Activated T-helper 1 cell treated with Interleukin-2 at 50 U/mL for 16 hours (primary cell): Measurements from ENCODE around the gene EVL.
"Not testable (repeated sequence)": the region's sequence is repeated elsewhere in the genome, so short reads cannot be mapped to it uniquely, and the experiment has no call there.

Experiments used
- DNase-seq: peaks from one replicate; pipeline ENCODE4 v3.0.0-alpha.2; 2020; ENCODE audit warnings: low read depth

Gene EVL

DNA sequence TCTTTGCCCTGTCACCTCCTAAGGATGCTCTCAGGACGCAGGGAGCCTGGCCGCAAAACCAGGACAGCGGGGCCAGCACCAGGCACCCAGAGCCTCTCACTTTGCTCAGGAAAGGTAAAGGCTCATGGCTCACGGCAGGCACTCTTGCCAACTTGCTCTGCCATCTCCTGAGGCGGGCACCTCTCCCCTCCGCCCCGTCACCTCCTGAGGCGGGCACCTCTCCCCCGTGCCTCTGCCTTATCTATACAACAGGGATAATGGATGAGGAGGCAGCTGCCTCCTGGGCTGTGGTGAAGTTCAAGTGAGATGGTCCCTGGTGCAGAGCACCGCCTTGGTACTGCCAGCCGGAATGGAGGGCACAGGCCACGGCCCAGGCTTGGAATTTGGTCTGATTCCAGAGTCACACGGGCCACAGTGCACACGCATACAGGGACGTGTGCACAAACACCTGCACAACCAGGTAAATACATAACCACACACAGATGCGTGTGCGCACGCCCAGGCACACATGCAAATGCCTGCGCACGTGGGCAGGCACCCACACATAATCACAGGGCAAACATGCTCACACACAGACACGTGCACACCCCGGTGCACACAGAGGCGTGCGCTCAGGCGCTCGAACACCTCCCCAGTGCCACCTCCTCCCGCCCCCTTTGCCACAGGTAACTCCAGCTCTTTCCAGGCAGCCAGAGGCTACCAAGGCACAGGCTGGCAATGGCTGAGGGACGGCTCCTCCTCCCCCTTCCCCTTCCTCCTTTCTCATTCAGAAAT is 82.7 kb downstream of the EVL start:
- DNase-seq: no peak

DNA sequence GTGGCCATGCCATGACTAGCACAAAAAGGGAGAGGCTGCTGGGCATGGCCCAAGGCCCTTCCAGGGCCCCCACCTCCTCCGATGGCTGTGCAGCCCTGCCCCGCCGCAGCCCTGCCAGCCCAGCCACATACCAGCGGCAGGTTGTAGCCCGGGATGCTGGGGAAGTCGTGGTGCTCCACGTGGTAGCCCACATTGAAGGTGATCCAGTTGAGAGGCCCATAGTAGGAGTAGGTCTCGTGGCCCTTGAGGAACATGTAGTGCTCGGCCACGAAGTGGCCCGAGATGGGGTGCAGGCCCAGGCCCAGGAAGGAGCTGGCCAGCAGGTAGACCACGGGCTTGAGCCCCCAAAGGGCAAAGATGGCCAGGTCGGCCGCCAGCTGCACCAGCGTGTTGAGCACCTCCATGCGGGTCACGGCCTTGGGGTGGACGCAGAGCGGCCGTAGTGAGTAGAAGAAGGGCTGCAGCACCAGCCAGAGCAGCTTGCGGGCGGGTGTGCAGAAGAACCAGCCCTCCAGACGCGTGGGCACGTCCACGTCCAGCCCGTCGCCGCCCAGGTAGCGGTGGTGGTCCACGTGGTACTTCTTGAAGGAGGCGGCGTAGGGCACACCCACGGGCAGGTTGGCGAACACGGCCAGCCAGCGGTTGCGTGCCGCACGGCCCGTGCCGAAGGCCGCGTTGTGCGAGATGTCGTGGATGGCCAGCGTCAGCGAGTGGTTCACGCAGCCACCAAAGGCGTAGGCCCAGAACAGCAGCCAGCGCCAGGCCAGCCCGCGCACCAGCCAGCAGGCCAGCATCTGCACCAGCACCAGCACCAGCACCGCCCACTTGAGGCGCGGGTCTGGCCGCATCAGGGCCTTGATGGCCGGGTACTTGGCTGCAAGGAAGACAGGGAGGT is 83.9 kb downstream of the EVL start:
- DNase-seq: no peak

DNA sequence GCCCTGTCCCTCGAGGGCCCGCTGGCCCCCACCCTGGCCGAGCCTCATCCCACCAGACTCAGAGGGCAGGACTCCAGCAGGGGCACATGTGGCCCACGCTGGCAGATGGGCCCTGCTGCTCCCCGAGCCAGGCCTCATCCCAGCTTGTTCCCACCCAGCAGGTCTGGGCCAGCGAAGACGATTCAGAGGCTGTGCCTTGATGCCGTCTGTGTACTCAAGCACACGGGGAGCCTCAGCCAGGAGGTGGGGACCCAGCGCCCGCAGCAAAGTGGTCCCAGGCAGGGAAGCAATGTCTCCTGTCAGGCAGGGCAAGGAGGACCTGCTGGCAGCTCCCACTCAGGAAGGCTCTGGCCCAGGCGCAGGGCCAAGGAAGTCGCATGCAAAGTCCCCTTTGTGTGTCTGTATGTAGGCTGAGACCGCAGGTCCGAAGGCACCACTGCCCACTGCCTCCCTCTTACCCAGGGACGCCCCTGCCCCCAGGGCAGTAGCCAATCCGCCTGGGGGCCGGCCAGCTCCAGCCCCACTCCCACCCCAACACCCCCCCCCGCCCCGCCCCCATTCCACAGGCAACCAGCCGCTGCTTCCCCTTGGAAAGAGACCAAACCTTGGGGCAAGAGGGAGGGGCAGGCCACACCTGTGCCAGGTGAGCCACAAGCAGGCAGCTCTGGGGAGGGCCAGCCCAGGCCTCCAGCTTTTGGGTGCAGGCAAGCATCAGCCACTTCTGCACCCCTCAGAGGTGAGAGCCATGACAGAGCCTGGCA is 84.8 kb downstream of the EVL start:
- DNase-seq: no peak

DNA sequence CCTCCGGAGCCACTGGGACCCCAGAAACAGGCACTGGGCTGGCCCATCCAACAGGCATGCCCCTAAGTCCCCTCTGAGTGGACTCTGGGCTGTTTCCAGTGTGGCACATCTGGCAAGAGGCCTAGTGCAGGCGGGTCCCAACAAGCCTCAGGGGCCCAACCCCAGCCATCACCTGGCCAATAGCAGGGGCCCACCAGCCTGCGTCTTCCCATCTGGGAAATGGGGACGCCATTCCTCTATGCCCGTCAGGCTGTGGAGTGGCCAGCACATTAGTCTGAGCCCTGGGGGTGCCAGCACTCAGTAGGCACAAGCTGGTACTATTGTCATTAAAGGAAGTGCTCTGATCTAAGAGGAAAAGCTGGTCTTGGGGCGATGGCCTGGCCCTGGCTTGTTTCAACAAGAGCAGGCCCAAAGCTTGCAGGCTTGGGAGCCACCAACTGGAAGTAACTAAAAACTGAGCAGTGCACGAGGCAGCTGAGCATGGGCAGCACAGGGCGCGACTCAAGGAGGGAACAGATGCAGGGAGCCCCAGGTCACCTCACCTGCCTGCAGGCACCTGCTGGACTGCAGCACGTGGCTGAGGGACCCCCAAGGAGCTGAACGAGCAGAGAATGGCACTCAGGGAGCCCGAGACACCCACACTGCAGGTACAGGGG is 85.8 kb downstream of the EVL start:
- no peak for DNase-seq

DNA sequence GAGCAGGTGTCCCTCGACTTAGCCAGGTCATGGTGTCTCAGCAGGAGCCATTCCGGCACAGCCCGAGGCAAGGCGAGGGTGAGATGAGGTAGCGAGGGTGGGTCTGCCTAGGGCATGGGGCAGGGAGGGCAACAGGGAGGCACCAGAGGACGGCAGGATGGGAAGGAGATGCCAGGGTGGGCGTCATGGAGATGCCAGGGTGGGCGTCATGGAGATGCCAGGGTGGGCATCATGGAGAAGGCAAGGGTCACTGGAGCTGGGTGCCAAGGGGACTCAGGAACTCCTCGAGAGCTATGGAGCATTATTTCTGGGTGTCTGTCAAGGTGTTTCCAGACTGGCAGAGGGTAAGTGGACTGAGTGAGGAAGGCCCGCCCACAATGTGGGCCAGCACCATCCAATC is 86.9 kb downstream of the EVL start:
- no peak for DNase-seq

DNA sequence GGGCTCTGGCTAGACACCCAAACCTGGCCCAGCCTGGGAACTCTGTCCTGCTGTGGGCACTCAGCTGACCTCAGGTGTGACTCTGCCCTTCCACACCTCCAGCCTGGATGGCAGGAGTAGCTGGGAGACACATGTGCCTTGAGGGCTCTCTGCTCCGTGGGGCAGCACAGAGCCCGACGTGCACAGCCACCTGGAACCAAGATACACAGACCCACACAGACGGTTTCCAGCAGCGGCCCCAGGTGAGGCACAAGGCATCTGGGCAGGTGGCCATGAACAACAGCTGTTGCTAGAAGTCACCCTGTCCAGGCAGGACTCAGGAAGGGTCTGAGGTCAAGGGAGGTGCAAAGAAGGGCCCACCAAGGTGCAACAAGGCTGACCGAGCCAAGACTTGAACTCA is 88.3 kb downstream of the EVL start:
- DNase-seq: no peak

DNA sequence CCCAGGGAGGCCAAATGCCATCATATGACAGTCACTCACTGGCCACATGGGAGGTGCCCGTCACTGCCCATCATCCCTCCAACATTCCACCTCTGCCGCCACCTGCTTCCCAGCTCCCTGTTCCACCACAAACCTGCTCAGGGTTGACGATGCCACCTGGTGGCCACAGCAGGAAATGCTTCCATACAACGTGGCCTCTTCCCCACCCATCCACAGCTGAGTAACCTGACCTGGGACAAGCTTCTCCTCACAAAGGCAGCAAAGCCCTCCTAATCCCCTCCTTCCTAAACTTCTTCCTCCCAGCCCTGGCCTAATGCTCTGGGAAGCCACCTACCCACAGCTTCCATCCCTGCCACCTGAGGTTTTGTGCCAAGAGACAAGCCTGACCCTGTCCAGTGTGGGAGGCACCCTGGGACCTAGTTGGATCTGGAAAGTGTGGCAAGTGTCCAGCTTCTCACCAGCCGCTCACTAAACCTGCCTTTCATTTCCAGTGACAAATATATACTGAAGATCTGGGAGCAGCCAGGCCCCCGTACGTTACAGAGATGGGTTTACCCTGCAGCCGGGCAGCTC is 89.9 kb downstream of the EVL start:
- no peak for DNase-seq

DNA sequence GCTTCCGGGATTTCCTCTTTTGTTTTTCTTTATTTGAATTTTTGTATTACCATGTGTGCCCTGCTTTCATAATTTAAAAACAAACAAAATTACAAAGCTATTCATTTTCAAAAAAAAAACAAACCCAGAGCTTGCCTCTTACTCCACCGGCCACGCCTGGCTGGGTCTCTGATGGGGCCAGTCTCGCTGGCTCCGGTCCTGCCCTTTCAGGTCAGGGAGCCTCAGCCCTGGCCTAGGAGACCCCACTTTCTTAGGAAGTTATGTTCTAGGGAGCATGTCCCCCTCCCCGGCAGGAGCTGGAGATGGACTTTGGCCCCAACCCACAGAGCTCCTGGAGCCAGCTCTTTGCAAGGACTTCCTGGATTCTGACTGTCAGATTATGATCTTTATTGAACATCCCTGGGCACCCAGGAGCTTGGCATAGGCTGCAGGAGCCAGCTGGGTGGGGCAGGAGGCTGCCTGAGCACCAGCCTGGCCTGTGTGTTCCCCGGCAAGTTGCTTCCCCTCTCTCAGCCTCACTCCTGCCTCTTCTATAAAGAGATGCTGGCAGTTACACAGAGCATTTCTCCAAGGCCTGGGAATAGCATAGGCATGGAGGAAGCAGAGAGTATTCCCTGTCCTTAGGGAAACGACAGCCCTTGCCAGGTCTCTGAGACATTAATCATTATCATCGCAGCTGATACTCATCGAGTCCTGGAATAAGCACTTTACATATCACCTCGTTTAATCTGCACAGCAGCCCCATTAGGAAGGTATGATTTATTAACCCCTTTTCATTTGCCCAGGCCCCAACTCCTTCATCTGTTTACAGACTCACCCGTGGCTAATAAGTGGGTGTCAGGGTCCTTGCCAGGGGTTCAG is 90.8 kb downstream of the EVL start:
- no peak for DNase-seq

DNA sequence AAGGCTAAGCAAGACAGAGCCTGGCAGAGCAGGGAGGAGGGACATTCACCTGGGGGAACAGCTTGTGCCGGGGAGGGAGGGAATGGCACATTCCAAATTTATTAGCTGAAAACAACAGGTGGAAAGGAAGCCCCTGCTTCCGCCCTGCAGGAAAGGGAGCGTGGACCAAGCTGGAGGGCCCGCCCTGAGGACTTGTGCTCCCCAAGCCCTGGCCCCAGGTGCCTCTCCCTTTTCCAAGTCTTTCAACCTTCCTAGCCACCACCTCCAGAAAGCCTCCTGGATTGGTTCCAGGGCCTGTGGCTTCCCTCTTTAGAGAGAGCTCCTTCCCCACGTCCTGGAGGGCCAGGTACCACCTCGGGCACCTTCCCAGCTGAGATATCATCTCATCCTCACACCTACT is 91.6 kb downstream of the EVL start:
- no peak for DNase-seq

DNA sequence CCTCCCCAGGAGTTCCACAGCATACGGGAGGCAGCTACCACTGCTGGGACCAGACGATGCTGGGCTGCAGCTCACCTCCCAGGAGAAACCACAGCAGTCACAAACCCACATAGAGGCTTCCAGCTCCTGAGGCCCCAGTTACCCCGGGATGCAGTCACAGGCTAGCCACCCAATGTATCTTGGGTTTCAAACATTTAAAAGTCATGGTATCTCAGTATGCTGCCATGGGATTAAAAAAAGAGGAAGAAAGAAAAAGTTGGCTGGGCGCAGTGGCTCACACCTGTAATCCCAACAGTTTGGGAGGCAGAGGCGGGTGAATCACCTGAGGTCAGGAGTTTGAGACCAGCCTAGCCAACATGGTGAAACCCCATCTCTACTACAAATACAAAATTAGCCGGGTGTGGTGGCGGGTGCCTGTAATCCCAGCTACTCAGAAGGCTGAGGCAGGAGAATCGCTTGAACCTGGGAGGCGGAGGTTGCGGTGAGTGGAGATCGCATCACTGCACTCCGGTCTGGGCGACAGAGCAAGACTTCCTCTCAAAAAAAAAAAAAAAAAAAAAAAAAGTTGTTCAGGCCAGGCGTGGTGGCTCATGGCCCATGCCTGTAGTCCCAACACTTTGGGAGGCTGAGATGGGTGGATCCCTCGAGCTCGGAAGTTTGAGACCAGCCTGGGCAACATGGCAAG is 92.5 kb downstream of the EVL start:
- not testable (repeated sequence) for DNase-seq

DNA sequence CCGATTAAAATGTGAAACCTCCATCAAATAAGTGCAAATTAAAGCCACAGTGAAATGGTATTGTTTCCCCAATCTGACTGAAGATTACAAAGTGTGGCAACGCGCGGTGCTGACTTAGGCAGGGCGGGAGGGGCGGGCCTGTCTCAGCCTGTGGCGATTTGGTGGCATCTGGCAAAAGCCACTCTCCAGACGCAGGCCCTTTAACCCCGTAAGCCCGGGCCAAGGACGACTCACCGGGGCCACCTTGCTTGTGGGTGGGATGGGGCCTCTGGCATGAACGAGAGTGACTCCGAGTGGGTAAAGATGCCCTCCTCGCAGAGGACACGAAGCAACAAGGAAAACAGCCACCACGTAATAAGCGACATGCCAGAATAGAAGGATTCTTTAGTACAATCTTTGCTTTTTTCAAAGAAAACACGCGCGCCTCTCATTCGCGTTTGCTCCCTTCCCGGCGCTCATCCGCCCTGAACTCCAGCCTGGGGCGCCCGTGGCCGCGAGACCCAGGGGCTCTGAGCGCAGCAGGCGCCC is 93.4 kb downstream of the EVL start:
- DNase-seq: no peak

DNA sequence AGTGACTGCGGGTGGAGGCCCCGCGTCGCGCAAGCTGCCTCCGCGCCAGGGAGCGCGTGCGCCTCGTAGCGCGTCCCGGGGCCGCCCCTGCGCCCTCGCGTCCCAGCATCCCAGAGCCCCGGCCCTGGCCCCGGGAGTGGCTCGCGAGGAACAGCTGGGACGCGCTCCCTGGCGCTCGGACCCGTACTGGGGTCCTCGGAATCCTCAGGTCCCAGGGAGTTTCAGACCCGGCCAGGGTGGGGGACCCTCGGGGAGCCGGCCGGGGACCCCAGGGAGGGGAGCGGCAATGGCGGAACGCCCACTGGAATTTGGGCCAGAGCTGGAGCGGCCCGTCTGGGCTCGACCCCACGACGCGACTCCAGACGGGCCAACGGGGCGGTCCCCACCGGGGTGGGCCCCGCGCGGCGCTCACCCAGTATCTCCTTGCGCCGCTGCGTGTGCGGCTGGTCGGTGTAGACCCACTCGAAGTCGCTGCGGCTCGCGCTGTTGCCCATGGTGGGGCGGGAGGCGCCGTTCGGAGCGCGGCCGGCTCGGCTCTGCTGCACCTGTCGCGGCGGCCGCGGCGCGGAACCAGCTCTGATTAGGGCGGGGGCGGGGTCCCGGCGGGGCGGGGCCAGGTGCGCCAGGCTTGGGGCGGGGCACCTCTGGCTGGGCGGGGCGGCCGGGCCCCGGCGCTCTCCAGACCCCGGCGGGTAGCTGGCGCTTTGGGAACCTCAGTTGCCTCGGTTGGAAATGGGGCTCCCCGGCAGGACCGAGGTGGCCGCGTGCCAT is 94.1 kb downstream of the EVL start, which contains the start of gene DEGS2:
Gene DEGS2 (minus strand): TSS at position 552 of the 771 bp plus-strand sequence. CDS start 58 bp downstream, at position 494.
- DNase-seq: peak; percentile 37

DNA sequence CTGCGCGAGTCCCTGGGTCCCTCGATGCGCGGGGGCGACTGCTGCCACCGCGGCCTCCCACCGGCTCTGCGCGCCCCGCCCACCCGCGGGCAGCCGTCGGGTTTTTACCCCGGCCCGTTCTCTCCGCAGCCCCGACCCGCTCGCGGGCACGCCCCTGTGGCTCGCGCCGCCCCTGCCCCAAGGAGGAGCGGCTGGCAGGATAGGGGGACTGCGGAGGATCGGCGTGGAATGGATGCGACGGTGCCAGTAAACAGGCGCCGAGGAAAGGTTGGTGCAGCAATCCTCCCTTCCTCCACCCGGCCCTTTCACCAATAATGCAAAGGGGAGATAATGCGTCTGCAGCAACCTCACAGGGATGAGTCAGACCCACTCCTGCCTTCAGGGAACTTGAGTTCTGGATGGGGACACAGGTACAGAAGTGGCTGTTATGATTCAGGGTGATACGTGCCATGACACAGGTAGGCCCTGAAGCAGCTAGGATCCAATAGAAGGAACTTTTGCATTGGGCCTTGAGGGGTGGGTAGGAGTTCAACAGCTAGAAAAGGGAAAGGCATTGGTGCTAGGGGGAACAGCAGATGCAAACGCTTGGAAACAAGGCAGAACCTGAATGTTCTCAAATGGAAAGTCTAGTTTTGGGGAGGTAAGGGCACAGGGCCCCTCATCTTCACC is 94.8 kb downstream of the EVL start:
- DNase-seq: no peak

DNA sequence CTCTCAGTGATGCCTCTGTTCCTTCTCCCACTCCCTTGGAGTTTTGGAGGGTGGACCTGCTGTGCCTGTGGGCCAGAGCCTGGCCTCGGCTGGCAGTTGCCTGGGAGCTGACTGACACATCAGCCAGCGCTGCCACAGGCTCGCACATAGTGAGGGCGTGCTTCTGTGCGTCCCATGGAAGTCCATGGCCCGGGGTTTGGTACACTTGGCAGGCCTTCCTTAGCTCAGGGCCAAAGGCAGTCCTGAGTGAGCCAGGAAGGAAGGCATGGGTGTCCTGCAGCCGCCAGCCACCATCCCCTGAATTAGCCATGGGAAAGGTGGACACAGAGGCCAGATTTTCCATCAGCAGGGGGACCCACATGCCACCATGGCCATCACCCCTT is 95.3 kb downstream of the EVL start:
- DNase-seq: no peak

DNA sequence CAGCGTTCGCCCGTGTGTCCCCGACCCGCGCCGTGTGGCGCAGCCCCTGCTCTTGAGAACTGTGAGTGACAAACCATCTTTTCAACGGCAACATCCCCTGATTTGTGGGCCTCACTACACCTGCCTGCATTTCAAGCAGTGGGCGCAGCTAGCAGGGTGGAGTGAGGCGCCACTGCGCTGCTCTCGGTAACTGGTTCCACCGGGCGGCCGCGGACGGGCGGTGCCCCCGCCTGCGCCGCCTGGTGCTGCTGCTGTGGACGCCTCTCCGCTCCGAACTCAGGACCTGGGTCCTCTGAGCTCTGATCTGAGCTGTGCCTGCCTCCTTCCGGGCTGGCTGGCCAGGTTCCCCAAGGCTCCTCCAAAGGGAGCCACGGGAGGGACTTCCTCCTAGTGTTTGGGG is 100.2 kb downstream of the EVL start:
- DNase-seq: no peak

DNA sequence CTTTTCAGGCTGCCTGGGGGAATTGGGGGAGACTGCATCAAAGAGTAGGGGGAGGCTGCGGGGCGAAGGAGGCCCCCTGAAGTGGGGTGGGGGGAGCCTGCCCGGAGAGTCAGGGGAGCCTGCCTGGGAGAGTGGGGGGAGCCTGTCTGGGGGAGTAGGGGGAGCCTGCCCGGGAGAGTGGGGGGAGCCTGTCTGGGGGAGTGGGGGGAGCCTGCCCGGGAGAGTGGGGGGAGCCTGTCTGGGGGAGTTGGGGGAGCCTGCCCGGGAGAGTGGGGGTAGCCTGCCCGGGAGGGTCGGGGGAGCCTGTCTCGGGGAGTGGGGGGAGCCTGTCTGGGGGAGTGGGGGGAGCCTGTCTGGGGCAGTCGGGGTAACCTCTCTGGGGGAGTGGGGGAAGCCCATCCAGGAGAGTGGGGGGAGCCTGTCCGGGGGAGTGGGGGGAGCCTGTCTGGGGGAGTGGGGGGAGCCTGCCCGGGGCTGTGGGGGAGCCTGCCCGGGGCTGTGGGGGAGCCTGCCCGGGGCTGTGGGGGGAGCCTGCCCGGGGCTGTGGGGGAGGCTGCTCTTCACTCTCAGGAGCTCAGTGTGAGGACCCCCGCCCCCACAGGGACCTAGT is 100.7 kb downstream of the EVL start:
- DNase-seq: no peak

DNA sequence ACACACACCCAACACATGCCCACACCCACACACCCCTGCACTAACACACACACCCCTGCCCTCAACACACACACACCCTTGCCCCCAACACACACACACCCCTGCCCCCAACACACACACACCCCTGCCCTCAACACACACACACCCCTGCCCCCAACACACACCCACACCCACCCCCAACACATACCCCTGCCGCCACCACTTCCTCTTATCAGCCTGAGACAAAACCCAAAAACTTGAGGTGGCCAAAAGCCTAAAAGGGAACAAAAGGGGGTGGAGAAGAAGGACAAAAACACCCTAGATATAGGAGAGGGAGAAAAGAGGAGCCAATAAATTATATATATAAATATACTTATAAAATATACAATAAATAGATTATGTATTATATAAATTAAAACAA is 103.3 kb downstream of the EVL start:
- DNase-seq: no peak

DNA sequence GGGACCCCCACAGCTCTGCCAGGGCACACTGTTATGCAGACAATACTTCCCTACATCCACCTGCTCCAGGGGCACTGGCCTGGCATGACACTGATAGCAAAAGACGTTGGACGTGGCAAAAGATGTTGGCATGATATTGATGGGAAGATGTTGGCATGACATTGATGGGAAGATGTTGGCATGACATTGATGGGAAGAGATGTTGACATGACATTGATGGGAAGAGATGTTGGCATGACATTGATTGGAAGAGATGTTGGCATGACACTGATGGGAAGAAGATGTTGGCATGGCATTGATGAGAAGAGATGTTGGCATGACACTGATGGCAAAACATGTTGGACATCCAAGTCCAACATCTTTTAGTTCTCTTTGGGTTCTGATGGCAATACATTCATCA is 105.7 kb downstream of the EVL start:
- DNase-seq: no peak
